GM18499 (cell line): Measurements from ENCODE around the gene PLAC8L1.

ENCODE experiments used
- ATAC-seq: cut with Tn5 transposase; IDR thresholded peaks from one replicate; pipeline ENCODE4 v1.9.1; 2021; ENCODE audit warnings: moderate number of reproducible peaks; ENCODE audit not compliant: insufficient read depth, unreplicated experiment

The PLAC8L1 gene

DNA sequence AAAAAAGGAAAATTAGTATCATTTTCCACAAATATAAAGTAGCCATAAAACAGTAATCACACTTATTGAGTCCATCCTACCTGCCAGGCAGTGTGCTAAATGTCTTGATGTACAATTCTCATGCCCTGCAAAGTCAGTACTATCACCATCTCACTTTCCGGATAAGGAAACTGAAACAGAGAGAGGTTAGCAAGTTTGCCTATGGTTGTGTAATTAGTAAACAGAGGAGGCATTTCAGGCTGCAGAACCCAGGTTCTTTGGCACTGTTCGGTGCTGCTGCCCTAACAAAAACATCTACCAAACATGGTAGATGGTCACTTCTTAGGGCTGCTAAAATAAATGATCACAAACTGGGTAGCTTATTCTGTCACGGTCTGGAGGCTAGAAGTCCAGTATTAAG is 22.6 kb downstream of the PLAC8L1 start:
- peak; percentile 93 for ATAC-seq

DNA sequence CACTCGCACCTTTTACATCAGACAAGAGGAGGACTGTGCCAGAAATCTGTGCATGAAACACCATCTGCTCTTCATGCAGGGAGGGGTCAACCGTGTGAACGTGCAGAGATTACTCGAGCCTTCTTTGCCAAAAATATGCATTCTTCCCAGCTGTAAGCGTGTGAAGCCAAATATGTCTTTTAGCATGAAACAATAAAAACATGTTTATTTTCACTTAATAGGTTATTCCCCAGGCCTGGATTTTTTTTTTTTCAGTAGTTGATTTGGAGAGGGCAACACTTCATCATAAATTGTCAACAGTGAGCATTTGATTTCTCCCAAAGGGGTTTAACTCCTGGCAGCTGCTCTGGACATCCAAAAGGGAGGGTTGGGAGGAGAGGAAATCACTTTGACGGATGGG is 23.8 kb downstream of the PLAC8L1 start:
- ATAC-seq: no peak

DNA sequence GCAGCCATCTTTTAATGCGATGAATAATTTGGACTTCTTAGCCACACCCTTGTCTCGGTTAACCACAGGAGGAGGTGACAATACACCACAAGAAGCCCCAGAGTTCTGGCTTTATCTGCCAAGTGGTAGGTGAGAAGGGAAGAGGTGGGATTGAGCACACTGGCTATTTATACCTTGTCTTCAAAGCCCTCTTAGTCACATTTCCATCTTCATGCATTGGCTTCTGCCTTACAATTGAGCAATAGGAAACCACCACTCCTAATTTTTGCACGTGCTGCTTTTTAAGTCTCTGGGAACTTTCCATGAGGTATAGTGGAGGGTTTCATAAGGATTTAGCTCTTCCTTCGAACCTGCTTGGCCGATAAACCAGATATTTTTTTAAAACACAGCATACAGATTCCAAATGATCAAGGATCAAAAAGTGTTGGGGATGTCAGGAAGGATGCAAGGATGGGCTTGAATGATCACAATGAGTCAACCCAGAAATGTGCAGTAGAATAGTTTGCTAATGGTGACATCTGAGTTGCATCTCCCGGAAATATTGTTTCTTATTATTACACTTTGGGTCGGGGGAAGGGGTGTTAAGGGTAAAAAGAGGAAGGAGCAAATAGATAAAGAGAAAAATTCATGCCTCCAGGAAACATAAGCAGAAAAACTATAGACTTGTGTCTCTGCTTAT is 25.5 kb downstream of the PLAC8L1 start:
- no peak for ATAC-seq

DNA sequence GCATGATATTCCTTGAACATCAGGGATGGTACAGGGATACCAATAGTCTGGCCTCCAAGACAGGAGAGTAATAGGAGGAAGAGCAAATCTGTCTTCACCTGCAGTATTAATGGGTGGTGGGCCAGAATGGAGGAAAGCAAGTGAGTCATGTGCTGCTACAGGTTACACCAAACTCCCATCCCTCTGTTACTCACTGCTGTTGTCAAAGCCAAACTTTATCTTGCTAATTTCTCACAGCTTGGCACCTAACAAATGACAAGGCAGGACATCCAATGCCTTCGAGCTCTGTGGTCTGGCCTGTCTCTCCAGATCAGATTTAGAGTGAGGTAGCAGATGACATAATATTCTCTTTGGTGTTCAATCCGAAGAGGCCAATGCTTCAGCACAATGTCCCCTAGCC is 26.8 kb downstream of the PLAC8L1 start:
- ATAC-seq: no peak

DNA sequence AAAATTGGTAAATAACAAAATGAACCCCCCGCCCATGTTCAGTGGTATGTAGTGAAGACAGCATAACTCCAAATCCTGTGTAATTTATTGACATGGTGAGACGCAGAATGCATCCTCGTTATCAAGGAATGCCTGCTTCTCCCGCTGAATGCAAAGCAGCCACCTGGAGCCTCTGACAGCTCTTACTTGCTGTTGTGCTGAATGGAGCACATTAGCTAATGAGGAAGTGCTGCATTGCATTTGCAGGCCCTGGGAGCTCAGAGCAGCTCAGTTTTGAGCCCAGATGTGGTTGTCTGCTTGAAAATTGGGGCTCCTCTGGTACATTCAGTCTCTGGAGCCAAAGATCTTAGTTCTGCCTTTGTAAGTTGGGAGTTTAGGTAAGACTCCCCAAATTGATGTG is 28.9 kb downstream of the PLAC8L1 start:
- ATAC-seq: no peak

DNA sequence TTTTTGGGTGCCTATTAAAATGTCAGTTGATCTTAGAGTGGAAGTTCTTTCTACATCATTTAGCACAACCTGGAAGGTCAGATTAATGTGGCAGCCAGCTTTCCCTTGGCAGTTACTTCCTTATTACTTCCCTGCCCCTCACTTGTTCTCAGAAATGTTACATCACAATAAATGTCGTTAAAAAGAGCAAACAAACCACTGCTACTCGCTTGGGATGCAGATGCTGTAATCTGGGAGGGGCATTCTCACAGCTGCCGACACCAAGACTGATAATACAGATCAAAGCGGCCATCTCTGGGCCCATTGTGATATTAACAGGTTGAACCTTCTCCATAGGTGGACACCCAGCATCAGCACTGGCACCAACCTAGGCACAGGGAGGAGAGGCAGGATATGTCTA is 29.3 kb downstream of the PLAC8L1 start:
- no peak for ATAC-seq

DNA sequence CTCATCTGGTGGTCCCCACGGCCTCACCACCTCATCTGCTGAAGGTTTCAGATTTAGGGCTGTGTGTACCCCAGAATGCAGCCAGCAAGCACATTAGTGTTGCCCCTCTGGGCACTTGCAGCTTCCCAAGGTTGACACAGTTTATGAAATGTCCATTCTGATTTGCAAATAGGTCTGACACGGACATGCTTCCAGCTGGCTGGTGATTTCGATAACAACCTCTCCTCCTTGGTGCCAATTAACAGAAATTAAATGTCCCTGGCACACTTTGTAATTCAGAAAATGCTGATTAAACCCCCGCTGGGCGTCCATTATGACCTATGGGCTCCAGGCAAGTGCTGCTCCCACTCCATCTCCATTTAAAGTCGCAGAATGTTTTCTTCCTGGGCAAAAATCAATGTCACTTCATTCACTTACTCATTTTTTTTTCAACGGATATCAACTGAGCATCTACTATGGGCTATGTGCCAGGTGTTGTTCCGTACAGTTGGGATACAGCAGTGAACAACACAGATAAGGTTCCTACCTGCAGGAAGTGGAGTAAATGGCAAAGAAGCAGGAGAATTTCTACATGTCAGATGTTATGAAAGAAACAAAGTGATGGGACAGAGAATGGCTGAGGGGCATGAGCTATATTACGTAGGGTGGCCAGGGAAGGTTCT is 32.0 kb downstream of the PLAC8L1 start:
- no peak for ATAC-seq

DNA sequence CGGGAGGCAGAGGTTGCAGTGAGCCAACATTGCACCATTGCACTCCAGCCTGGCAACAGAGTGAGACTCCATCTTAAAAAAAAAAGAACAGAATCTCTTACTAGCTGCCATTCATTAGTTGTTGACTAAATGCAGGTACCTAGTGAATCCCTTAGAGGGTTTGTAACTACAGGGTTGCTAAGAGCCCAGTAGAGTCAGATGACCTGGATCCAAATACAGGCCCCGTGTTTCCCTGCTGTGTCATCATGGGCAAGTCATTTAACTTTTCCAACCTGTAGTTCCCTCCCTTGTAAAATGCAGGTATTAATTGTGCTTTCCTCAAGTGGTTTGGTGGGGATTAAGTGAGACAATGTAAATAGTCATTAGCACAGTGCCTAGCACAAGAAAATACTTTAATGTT is 32.8 kb downstream of the PLAC8L1 start:
- ATAC-seq: no peak

DNA sequence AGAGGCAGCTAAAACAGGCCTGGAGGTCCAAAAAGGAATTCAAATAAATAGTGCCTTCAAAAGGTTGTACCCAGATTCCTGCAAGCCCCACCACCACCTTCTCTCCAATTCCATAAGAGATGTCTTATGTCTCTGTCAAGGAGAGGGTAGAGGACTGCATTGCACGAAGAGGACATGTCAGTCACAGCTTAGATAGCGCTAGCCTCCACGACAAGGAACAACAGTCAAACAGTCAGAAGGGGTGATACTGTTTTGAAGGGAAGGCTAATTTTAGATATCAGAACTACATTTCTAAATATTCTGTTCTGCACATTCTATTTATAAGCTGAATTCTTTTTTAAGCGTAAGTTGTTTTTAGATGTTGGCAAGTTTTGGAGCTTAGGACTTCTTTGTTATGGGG is 34.2 kb downstream of the PLAC8L1 start:
- no peak for ATAC-seq

DNA sequence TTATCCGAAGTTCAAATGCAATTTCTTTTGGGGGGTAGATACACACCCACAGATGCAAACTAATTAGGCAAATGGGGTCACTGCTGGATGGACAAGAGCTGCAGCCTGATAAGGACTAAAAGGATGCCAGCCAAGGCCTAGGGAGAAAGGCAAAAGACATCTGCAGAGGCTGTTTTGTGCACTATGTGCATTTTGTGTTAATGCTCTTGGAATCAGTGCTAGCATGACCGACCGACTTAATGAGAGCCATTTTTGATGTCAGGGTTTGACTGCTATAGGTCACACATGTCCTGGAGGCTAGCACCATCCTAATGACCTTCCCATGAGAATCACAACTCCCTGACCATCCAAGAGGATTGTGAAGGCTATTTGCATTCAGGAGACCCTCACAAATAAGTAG is 34.6 kb downstream of the PLAC8L1 start:
- ATAC-seq: no peak

DNA sequence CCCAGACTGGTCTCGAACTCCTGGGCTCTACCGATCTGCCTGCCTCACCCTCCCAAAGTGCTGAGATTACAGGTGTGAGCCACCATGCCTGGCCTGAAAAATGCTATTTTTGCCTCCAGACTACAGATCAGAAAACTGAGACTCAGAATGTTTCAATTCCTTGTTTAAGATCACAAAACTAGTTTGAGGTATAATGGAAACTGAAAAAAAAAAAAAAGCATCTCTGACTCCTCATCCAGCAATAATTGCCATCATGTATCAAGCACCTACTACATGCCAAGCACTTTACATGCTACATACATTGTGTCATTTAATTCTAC is 35.6 kb downstream of the PLAC8L1 start:
- peak; percentile 43 for ATAC-seq

DNA sequence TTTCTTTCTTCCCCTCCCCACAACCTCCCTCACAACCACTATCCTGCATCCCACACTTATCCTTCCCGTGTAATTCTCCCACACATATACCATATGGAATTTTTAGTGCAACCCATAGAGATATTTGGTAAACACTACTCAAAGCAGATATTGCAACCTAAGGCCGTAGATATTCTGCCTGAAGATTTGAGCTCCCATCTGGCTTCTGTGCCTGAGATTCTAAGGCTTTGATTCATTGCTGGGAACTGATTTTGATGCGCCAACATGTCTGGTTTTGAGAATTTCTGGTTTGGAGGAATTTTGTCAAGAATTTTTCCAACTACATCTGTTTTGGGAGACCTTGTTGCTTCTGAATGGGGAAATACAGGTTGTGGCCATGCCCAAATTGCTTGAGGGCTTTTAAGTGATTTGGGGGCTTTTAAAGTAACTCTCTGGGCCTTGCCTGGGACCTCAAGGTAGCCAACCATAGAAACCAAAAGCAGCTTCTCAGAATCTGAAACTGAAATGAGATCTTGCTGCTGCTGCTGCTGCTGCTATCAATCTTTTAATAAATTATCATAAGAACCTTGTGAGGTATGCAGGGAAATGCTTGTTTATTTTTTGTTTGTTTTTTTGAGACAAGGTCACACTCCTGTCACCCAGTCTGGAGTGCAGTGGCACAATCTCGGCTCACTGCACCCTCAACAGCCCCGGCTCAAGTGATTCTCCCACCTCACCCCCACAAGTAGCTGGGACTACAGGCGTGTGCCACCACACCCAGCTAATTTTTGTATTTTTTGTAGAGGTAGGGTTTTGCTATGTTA is 36.2 kb downstream of the PLAC8L1 start:
- ATAC-seq: peak; percentile 26

DNA sequence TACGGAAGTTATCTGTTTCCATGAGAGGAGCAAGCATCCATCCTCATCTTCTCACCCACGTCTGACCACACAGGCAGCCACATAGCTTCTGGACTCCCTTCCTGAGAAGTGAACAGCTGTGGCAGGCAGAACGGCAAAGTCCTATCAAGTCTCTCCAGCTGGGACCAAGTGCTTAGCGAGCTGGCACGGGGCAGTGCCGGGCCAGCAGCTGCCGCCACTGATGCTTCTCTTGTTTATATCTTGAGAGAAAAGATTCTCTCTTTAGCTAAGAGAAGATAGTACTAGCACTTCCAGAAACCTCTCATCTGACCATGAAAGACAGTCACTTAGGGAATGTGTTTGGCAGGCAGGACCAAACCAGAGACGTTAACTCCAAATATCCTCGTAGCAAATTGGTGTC is 37.2 kb downstream of the PLAC8L1 start:
- ATAC-seq: no peak

DNA sequence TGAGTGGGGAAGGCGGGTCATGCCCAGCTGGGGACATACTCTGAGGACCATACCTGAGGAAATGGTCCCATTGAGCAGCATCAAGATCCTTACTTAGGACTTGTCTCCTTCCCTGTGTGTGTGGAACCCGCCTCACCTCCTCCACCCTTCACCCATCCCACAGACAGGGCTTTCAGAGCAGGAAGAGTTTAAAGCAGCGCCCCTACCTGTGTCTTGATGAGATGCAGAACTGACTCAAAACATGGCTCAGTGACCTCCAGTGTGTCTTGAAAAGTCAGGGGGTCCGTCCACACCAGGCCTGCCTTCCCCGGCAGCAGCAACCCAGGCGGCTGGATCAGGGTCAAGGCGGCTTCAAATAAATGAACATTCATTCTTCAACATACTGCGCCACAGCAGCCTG is 38.4 kb downstream of the PLAC8L1 start:
- ATAC-seq: no peak

DNA sequence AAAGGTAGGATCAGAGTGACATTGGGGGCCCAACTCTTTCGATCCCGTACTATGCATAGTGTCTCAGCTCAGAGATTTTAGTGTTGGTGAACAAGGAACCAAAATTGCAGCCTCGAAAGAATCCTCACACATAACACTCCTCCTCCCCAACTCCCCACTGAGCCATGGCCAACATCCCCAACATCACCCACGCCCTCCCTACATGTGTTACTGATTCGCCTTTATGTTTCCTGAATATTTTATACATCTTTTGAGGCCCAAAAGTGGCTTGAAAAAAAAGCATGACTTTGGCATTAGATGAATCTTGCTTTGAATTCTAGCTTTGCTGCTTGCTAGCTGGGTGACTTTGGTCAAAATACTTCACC is 45.2 kb downstream of the PLAC8L1 start:
- no peak for ATAC-seq

DNA sequence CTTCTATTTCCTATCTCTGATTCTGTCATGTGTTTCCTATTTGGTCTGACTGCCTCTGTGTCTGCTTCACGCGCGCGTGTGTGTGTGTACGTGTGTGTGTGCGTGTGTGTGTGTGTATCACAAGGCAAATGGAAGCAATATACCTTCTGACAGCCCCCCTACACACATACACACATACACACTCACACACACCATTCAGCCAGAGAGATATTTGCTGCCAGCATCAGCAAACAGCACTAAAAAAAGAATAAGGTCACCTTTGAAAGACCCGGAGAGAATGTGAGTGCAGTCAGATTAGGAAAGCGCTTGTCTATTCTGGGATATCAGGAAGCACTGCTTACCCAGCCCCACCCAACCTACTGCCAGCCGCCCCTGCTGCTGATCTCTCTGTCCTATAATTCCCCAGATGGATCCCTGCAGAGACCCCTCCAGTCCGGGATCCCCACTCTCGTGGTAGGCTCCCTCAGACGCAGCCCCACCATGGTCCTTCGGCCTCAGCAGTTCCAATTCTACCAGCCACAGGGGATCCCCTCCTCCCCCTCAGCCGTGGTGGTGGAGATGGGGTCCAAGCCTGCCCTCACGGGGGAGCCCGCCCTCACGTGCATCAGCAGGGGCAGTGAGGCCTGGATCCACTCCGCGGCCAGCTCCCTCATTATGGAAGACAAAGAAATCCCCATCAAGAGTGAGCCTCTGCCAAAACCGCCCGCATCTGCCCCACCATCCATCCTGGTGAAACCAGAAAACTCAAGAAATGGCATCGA is 45.7 kb downstream of the PLAC8L1 start:
- ATAC-seq: no peak

DNA sequence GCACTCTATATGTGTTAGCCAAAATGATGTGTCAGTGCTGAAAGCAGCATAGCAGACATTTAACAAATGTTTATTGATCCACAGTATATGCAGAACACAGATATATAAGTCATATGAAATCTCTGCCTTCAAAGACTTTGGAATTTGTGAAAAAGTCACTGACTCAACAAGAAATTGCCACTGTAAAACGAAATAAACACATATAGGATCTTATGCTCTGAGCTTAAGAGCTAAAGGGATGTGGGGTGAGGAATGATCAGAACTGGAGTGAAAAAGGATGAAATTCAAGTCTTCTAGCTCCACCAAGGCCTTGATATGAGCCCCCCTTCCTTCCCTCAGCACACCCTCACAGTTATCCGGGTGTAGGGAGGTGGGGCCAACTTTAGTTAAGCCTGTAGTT is 49.9 kb downstream of the PLAC8L1 start:
- ATAC-seq: no peak

DNA sequence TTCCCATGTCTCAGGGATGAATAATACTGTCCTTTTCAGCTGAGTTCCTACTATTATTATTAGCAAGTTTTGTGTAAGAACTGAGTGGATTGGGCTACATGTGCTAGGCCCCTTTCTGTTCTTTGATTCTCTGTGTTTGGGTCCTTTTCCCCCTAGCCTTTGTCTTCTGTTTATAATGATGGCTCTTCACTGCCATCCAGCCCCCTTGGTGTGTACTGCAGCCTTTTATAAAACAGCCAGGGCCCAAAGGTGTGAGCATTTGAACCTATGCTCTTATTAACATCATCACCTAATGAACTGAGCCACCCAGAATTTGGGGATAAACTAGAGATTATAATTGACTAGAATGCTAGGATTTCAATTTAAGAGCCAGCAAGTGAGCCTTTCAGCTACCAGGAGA is 52.6 kb downstream of the PLAC8L1 start:
- no peak for ATAC-seq

DNA sequence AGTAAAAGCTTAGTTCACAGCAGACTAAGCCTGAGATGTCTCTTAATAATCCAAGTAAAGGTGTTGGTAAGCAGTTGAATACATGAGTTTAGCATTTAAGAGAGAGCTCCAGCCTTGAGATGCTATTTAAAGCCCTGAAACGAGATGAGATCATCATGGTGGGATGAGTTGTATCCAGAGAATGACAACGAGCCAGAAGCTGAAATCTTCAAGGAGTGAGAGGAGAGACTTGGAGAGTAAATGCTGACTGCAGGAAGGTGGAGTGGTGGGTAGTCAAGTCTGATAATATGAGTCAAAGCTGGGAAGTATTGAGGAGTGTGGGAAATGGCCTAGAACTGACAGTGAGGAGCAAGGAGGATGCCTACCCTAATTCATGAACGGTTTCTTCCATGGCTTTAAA is 53.7 kb downstream of the PLAC8L1 start:
- no peak for ATAC-seq

DNA sequence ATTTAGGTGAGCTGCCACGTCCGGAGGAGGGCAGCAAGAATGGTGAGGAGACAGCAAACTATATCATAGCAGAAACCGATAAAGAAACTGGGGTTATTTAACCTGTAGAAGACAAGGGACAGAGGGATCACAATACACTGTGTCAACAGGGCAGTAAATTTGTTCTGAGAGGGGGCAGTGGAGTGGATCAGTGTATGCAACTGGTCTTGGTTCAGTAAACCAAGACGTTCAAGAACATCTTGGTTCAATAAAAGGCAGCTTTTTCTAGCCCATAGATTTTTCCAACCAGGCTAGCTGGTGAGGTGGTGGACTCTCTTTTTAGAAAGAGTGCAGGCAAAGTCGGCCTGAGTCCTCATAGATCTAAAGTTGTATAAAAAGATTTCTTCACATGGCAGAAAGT is 55.3 kb downstream of the PLAC8L1 start:
- no peak for ATAC-seq

DNA sequence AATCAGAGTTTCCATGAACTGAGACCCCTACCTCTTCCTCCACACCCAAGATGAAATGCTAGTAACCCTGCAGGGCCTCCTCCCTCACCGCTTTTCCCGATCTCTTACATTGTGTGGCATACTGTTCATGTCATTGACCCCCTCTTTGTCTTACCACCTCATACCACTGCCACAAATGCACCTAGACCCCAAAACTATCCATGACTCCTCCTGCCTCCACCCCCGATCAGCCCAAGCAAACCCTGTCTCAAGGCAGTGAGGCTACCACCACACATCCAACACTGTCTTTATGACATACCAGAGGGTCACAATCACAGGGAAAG is 55.7 kb downstream of the PLAC8L1 start:
- ATAC-seq: no peak
